Cortex of kidney (tissue), 1 donor: ENCODE measurements around the gene PHACTR3.

Experiments
- DNase-seq: peaks from one replicate; lab custom pipeline; 2025; lab: John Stamatoyannopoulos, UW

PHACTR3 gene

DNA sequence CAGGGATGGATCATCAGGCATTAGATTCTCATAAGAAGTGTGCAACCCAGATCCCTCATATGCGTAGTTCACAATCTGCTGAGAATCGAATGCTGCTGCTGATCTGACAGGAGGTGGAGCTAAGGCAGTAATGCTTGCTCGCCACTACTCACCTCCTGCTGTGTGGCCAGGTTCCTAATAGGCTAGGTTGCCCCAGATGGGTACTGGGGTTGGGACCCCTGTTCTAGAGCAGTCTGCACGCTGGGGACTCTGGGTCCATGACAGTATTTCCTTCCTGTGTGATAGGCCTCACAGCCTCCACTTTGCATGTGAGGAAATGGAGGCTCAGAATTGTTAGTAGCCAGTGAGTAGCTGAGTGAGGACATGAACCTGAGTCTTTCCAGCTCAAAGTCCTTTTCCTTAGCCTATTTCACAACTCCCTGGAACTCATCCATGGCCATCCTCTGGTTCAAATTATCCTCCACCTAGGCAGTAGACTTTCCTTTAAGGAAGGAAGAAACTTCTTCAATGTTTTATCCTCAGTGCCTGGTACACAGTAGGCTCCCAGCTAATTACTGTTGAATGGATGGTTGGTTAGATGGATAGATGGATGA, 211.9 kb downstream of the PHACTR3 start:
- DNase-seq: no peak

DNA sequence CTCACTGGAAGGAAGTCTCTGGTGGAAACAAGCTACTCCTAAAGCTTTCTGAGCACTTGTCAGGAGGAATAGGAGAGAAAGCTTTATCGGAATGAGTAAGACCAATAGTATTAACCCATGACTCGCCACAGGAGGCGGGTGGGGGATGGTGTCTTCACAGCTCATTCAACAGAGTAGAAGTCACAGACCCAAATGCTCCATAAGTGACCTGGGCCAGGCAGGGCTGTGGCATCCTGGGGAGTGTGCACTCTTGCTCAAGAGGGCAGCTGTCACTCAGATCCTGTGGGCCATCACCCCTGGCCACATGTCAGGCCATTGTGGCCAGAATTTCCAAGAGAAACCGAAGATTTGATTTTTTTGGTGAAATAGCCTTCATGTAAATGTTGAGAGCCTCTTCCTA, 213.1 kb downstream of the PHACTR3 start:
- DNase-seq: no peak

DNA sequence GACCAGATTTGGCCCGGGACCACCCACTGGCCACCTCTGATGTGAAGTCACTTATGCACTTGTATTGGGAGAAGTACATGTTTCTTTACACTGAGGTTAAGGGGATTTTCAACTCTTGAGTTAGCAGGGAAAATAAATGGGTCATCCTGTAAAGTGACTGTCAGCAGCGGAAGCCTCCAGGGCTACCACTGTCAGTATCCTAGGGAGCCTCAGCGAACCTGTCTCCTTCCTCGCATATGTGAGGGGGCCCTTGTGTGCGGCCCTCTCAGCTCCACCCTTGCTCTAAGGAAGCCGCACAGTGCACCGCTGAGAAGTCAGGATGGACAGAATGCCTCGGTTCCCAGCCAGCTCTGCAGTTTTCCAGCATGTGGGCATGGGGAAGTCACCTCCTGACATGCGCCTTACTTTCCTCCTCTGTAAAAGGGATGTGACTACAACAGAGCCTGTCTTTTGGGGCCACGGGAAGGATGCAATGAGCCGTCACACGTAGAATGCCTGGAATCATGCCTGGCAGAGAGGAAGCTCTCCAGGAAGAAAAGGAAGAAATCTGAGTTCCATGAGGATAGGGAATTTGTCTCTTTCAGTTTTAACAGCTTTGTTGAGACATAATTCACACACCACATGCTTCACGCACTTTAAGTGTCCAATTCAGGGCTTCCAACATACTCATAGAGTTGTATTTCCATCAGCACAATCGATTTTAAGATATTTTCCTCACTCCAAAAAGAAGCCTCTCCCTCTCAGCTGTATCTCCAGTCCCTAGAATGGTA, 213.7 kb downstream of the PHACTR3 start:
- DNase-seq: no peak

DNA sequence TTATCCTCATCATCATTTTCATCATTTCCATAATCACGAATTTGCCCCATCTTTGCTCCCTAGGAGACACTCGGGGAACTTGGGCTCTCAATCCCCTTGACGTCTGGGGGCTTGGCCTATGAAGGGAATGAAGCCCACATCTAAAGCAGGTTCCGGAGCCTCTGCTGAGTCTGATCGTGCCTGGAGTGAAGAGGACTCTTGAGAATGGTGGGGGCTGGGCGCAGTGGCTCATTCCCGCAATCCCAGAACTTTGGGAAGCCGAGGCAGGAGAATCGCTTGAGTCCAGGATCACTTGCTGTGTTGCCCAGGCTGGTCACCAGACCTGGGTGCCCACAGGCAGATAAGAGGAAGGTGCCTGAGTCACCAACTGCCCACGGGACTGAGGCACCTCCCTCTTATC, 214.6 kb downstream of the PHACTR3 start:
- no peak for DNase-seq

DNA sequence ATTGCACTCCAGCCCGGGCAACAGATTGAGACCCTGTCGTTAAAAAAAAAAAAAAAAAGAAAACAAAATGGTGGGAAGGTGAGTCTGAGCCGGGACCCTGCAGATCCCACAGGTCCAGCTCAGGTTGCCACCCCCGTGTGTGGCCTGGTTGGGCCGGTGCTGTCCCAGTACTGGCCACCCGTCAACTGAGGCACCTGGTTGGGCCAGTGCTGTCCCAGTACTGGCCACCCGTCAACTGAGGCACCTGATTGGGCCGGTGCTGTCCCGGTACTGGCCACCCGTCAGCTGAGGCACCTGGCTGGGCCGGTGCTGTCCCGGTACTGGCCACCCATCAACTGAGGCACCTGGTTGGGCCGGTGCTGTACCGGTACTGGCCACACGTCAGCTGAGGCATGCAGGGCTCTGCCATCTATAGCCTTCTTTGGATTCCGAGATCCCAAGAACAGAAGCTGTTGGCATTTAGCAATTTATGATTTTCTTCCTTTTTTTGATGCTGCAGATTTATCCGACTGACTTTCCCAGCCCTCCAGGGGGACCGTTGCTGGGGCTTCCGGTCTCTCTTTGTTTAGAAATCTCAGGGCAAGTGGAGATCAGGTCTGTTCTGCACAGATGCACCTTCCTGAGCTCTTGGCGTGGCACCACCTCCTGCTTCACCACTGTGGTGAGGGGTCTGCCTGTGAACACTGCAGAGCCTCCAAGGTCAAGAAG, 215.3 kb downstream of the PHACTR3 start:
- no peak for DNase-seq

DNA sequence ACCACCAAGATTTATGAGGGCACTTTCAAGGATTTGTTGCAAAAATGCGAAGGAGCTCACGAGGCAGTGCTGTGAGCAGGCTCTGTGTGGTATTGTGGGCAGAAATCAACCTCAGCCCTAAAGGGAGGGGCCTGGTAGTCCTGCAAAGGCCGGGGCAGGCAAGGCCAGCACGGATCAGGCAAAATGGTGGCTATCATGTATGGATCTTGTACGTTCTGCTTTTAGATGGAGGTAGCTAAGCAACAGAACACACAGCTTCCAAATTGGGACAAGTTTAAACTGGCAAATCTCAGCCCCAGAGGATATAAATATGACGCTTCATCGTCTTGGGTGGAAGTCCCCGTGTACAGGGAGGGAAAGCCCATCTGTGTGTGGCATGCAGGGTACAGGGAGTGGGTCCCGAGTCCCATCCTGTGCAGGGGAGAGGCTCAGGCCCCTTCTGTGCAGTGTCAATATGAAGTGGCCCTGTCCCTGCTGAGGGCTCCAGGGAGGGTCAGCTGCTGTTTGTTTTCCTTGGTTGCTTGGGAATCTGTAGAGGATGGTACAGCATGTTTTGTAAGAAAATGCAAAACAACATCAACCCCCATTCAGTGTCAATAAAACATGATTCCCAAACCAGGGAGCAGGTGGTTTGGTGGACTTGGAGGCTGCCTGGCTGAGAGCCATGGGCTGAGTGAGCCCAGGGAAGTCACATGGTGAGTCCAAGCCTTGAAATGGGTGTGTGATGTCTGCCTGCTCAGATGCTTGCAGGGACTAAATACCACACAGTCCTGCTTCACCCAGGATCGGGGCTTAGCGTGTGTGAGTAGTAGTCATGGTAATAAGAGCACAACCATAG, 216.1 kb downstream of the PHACTR3 start:
- no peak for DNase-seq

DNA sequence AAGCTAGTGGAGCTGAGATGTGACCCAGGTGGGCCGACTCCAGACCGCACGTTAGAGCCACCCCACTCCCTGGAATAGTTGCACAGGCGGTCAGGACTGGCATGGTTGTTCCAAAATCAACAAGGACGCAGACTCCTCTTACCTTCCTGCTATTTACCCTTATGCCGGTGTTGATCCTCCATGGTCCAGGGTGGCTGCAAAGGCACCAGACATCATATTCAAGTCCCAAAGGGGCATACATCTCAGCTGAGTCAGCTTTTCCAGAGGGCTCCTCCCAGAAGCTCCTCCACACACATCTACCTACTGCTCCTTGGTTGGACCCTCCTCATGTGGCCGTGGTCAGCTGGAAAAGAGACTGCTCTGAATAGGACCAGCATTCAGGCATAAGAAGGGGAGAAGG, 216.9 kb downstream of the PHACTR3 start:
- no peak for DNase-seq

DNA sequence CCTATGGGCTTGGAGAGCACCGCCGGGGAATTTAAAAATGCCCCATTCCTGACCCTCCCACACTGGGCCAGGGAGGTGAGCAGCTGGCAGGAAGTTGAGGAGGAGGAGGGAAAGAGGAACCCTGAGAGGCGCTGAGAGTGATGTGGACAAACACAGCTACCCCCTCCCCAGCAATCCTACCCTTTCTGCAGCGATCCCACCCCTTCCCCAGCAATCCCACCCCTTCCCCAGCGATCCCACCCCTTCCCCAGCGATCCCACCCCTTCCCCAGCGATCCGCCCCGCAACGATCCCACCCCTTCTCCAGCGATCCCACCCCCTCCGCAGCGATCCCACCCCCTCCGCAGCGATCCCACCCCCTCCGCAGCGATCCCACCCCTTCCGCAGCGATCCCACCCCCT, 217.4 kb downstream of the PHACTR3 start:
- DNase-seq: no peak

DNA sequence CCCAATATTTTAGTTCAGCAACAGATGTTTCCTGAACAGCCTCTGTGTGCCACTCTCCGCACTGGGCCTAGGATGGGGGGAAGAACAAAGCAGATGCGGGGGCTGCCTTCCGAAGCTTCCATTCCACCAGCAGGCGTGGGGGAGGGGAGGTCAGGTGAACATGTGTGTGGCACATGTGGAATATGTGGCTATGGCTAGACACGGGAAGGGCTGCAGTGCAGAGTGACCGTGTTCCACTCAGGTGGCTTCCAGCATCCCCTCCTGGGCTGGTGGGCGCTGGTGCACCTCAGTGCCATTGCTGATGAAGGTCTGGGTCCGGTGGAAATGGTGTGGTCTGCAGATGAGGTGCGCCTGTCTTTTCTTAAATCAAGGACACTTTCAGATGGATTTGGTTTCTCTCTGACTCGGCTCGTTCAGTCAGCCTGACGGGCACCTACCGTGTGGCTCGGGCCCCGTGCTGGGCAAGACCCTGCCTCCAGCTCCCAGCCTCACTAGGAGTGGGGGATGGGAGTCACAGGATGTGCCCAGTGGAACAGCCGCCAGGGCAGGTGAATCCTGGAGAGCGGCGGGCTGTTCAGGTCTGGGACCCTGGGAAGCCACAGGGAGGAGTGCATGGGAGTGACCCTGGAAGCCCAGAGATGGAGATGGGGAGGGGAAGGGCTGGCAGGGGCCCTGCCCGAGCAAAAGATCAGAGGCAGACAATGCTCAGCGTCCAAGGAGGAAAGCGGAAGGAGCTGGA, 218.1 kb downstream of the PHACTR3 start:
- DNase-seq: no peak

DNA sequence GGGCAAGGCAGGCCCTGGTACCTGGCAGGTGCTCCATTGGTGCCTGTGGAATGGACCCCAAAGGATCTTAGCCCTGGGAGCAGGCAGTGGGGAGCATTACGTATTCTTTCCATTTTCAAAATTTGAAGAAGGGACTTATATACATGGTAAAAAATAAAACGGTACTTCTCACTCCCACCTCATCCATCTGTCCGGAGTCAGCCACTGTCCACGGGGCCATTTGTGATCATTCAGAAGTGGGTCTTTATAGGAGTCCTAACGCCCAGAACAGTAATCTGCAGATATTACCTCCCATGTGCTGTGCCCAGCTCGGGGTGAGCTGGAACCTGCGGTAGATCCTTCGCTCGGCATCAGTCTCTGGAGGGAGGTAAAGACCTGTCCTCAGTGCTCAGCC, 218.7 kb downstream of the PHACTR3 start:
- no peak for DNase-seq

DNA sequence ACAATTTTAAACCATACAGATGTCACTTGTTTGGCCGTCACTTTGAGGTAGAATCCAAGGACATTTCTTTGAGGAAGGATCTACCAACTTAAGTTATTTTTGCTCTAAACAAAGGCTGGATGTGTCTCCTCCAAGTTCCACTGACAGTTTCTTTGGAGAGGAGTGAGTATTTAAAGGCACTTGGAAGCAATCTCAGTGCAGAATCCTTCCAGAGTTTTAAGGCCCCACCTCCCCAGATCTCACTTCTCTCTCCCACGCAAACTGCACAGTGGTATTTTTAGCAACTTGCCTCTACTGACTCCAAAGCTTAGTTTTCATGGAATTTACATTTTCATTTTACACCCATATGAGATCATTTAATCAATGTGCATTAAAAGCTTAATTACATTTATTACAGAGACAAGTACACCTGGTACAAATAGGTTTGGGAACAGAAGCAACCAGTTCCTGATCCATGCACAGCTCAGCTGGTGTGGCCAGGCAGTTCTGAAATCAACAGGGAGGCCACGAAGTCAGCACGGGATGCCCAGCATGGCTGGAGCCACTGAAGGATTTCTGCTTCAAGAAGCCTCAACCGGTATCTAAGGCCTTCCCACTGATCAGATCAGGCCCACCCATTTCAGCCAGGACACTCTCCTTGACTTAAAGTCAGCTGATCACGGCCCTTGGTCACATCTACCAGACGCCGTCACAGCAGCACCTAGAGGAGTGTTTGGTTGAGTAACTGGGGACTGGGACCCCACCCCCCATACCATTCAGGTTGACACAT, 219.3 kb downstream of the PHACTR3 start:
- no peak for DNase-seq

DNA sequence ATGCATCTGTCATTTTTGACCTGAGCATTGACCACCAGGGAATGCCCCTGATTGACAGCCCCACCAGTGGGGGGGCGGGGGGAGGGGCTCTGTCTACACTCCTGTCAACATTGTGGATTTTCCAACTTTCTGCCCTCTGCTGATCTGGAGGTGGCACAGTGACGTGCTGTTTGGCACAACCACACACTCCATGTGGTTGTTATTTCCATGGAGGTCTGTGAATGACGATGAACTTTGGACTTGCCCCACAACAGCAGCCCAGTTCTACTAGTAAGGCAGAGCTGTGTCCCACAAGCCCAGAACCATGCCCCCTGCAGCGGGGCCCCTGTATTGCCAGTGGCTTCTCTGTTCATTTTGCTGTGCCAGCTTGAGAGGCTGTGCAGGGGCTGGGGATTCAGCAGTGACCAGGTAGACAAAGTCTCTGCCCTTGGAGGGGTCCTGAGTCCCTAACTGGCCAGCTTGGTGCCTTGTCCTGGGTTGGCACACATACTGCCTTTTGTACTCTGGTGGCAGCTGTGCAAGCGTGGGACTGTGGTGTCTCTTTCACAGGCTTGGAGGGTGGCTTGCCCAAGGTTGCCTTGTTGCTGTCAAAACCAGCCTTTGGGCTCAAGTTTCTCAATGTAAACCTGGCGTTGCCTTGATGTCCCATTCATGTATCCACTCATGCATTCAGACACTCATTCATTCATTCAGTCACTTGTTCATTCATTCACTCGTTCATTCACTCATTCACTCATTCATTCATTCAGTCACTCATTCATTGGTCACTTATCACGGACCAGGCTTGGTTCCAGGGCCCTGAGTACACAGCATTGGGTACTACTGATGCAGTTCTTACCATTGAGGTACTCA, 220.6 kb downstream of the PHACTR3 start:
- no peak for DNase-seq

DNA sequence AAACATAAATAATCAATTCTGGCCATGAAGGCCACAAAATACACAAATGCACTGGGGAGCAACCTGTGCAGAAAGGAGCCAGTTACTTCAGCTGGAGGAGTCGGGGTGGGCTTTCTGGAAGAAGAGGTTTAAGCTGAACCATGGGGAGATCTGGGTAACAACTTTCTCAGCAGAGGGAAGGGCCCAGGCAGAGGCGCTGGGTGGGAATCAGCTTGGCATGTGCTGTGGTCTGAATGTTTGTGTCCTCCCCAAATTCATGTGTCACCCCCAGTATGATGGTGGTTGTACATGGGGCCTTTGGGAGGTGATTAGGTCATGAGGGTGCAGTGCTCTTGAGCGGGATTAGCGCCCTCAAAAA, 221.2 kb downstream of the PHACTR3 start:
- DNase-seq: no peak

DNA sequence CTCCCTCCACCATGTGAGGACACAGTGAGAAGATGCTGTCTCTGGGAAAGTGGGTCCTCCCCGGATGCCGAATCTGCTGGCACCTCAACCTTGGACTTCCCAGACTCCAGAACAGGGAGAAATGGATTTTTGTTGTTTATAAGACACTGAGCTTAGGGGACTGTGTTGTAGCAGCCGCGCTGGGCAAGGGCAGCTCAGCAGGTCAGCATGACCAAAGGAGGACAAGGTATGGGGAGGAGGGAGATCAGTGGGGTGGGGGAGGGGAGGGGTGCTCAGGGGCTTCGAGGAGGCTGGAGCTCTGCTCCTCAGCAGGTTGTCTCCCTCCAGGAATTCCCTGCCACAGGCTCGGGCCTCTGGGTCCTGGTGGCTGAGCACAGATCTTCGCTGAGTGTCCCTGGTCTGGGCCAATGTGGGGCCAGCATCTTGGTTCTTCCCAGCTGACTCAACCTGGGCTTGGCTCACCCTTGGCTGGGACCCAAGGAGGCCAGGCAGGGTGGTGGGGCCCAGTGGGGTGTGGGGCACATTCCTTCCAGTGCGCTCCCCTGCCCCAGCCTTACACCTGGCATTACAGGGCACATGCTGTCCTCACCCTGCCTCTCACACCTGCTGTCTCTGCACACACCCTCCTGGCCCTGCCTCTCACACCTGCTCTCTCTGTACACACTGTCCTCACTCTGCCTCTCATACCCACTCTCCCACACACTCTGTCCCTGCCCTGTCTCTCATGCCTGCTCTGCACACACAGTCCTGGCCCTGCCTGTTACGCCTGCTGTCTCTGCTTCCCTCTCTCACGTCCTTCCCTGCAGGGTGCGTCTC, 221.8 kb downstream of the PHACTR3 start:
- DNase-seq: no peak

DNA sequence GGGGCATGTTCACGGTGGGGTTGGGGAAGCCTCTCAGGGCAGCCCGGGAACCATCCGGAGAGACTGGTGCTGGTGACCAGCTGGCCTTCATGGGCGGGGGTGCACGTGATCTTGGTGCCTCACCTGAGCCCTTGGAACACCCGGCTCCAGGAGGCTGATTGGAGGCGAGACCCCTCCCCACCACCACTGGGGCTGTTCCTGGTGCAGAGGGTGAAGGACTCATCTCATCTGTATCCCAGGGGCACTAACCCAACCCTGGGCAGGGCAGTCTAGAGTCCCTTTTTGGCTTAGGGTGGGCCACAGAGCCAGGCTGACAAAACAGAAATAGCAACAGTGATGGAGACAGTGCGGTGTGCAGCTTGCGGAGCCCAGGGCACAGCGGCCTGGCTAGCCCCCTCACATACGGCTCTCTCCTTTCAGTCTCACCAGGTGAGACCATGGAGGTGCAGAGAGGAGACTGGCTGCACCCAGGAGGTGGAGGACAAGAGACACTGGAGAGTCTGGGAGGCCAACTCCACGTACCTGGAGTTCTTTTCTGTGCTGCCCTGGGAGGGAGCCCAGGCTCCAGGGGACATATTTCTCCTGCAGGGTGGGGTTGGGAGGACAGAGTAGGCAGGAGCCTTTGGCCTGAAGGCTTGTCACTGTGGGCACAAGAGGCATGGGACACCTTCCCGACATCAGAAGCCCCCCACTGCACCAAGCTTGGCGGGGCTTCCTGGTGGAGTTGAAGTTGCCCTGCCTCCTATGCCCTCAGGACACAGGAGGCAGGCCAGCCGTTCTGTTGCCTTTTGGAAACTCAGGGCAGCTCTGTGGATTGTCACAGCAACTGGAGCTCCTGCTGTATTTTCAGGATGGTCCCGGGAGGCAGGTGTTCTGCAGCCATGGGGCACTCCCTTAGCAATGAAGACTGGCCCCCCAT, 223.1 kb downstream of the PHACTR3 start:
- no peak for DNase-seq

DNA sequence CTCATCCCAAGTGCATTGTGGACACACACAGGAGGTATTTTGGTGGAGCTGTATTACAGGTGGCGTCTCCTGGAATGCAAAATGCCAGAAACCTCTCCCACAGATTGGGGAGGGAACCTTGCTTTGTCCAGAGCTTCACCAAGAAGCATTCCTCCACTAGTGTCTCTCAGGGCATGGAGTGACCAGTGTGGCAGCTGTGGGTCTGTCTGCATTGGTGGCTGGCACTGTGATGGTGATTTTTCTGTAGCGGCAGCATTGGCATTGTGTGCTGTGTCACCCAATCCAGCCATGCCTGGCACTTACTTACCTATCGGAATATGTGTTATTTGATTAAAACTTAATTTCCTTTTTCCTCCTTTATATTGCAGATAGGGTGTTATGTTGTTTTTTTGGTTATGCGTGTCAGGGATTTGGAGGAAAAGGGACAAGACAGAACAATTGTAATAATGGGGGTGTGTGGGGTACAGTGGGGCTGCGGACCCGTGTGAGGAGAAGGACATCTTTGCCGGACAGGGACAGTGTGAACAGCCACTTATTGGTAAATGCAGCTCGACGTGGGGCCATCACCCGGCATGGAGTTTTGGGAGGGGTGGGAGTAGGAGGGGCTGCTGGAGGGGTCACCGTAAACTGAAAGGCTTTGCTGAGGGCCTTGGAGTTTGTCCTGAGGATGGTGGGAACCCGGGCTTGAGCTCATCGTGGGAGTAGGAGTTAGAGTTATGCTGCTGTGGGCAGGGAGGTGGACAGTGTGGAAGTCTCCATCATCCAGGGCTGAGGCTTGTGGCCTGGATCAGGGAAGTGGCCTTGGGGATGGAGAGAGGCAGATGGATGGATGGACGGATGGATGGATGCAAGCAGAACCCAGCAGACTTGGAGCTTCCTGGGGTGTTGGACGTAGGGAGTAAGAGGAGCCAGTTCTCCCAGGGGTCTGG, 224.0 kb downstream of the PHACTR3 start:
- DNase-seq: no peak
